Measurements from ENCODE around the gene MEIS1. TPM values are rescaled to one million over a fixed set of nuclear protein-coding genes. Genes with fewer than 3 reads are reported as not detected.

MEIS1 gene
- total RNA-seq, 2 donors from 2014 or later, result 15.4 to 23.7 TPM

- Histone ChIP-seq H3K36me3 (no peaks in the 10 kb centered on the region), H3K4me1 (replicated peaks) (no peaks in the 10 kb centered on the region), H3K27me3 (replicated peaks; ENCODE audit: insufficient read depth) (no peaks in the 10 kb centered on the region), H3K9me3 (no peaks in the 10 kb centered on the region), H3K4me3 (no peak overlapping the region), H3K27ac (no peak overlapping the region)
- no peak for DNase-seq (ENCODE audit: low spot score)
- no peak for TF ChIP-seq CTCF (IDR thresholded peaks at IDR 0.05)
- no peak for TF ChIP-seq POLR2A (IDR thresholded peaks at IDR 0.05)
- TF ChIP-seq POLR2AphosphoS5 (IDR thresholded peaks at IDR 0.05), result no peak
- intact Hi-C loops (cut with DNase I), result no loop called here
- WGBS, result 74% methylated on average over 2 of the region's 2 CpGs
These were observed 20.6 kb downstream of the MEIS1 start for GRCh38 chr2:66455490-66455889.

- Histone ChIP-seq H3K4me1 (replicated peaks) (no peaks in the 10 kb centered on the region), H3K9me3 (no peaks in the 10 kb centered on the region), H3K4me3 (no peak overlapping the region), H3K36me3 (no peaks in the 10 kb centered on the region), H3K27ac (no peak overlapping the region), H3K27me3 (replicated peaks; ENCODE audit: insufficient read depth) (no peaks in the 10 kb centered on the region)
- no peak for DNase-seq (ENCODE audit: low spot score)
- no peak for TF ChIP-seq POLR2A (IDR thresholded peaks at IDR 0.05)
- TF ChIP-seq CTCF (IDR thresholded peaks at IDR 0.05), result no peak
- TF ChIP-seq POLR2AphosphoS5 (IDR thresholded peaks at IDR 0.05), result no peak
- intact Hi-C loops (cut with DNase I), result no loop called here
- WGBS, result 48% methylated on average over 7 of the region's 7 CpGs
These were observed 21.5 kb downstream of the MEIS1 start for GRCh38 chr2:66456183-66457041.

GRCh38 chr2:66457545-66457944, 22.6 kb downstream of the MEIS1 start:
- no peak overlapping the region for H3K27ac ChIP-seq
- no peaks in the 10 kb centered on the region for H3K36me3 ChIP-seq
- peaks cover 4% of the 10 kb centered on the region for H3K27me3 ChIP-seq (replicated peaks; ENCODE audit: insufficient read depth)
- DNase-seq (ENCODE audit: low spot score), result no peak
- intact Hi-C loops (cut with DNase I), result no loop called here
- H3K9me3 ChIP-seq, result no peaks in the 10 kb centered on the region
- no peak for TF ChIP-seq CTCF (IDR thresholded peaks at IDR 0.05)
- no peak for TF ChIP-seq POLR2AphosphoS5 (IDR thresholded peaks at IDR 0.05)
- TF ChIP-seq POLR2A (IDR thresholded peaks at IDR 0.05), result no peak
- no peak overlapping the region for H3K4me3 ChIP-seq
- no peaks in the 10 kb centered on the region for H3K4me1 ChIP-seq (replicated peaks)
- WGBS, result 82% methylated on average over 6 of the region's 6 CpGs

- no peaks in the 10 kb centered on the region for H3K36me3 ChIP-seq
- H3K4me1 ChIP-seq (replicated peaks), result no peaks in the 10 kb centered on the region
- H3K4me3 ChIP-seq, result no peak overlapping the region
- intact Hi-C loops (cut with DNase I), result no loop called here
- H3K9me3 ChIP-seq, result no peaks in the 10 kb centered on the region
- TF ChIP-seq POLR2AphosphoS5 (IDR thresholded peaks at IDR 0.05) (no peak), POLR2A (IDR thresholded peaks at IDR 0.05) (no peak), CTCF (IDR thresholded peaks at IDR 0.05) (no peak)
- H3K27ac ChIP-seq, result no peak overlapping the region
- DNase-seq (ENCODE audit: low spot score), result no peak
- WGBS, result 47% methylated on average over 1 of the region's 1 CpG
- H3K27me3 ChIP-seq (replicated peaks; ENCODE audit: insufficient read depth), result peaks cover 4% of the 10 kb centered on the region
These were observed 25.1 kb downstream of the MEIS1 start for GRCh38 chr2:66460031-66460430.
